Endothelial cell of umbilical vein (primary cell): ENCODE data around the gene SAXO1. TPM values are rescaled to one million over a fixed set of nuclear protein-coding genes. Genes with fewer than 3 reads are reported as not detected.

Experiments
- BruUV-seq: library from RNA; stranded (reverse); fragments of 400-500 nt; replicated peaks from 2 replicates; lab custom pipeline; 2021; lab: Mats Ljungman, UMichigan
- CTCF ChIA-PET: fragments of 300-600, 350-600 bp; sonication (Branson Sonifier 250); formaldehyde crosslinking; loops from one replicate; lab custom pipeline; 2021; ENCODE audit warnings: antibody characterized with exemption, inconsistent platforms; lab: Charles Lee
- POLR2A ChIA-PET: fragments of 300-600, 350-600 bp; sonication (Branson Sonifier 250); formaldehyde crosslinking; loops from one replicate; lab custom pipeline; 2021; ENCODE audit warnings: antibody characterized with exemption, inconsistent platforms; lab: Charles Lee
- DNase-seq: peaks from one replicate; pipeline ENCODE4 v3.0.0-alpha.2; 2011; ENCODE audit warnings: low read depth, low spot score
- FAIRE-seq: peaks from 2 replicates; lab custom pipeline; 2011; peaks lifted over from hg19 to GRCh38; lab: Jason Lieb, UNC
- H2AFZ ChIP-seq: 2 replicates; pipeline ENCODE4 v1.6.0; 2012; ENCODE audit warnings: low read depth, low read length, control low read depth, inconsistent platforms
- H3K27ac ChIP-seq: 2 replicates; pipeline ENCODE4 v1.5.1; 2011; ENCODE audit warnings: low read depth, mild to moderate bottlenecking, control low read depth, low read length, moderate library complexity; ENCODE audit not compliant: insufficient read depth
- H3K27me3 ChIP-seq, 2 experiments: 2 replicates each; pipeline versions ENCODE4 v1.6.0 to v1.6.1; 2011; ENCODE audit warnings: low read length in 2 of 2, mixed read lengths in 1 of 2; ENCODE audit not compliant: control insufficient read depth in 2 of 2, insufficient read depth in 2 of 2
- H3K36me3 ChIP-seq, 2 experiments: 2 replicates in 1 of 2; 3 replicates in 1 of 2; pipeline ENCODE4 v1.5.1; 2011; ENCODE audit warnings: low read length in 2 of 2, mild to moderate bottlenecking in 1 of 2, moderate library complexity in 1 of 2; ENCODE audit not compliant: control insufficient read depth in 2 of 2, insufficient read depth in 2 of 2; ENCODE audit errors: extremely low read depth in 1 of 2
- H3K4me1 ChIP-seq: 3 replicates; pipeline ENCODE4 v1.5.1; 2011; ENCODE audit warnings: mild to moderate bottlenecking, low read length; ENCODE audit not compliant: control insufficient read depth, insufficient read depth; ENCODE audit errors: extremely low read depth
- H3K4me2 ChIP-seq: 2 replicates; pipeline ENCODE4 v1.6.1; 2011; ENCODE audit warnings: low read length, control low read depth, mixed read lengths; ENCODE audit not compliant: insufficient read depth
- H3K4me3 ChIP-seq, 3 experiments: fragments of 200-600 bp in 1 of 3; sonication (generic), shearing (Covaris generic) in 1 of 3; replicated peaks in 1 of 3; 2 replicates each; pipeline ENCODE4 v1.5.1; 2011 to 2016; ENCODE audit warnings: control low read depth in 3 of 3, low read length in 3 of 3, mild to moderate bottlenecking in 2 of 3, inconsistent platforms in 1 of 3, low read depth in 1 of 3, moderate library complexity in 1 of 3; ENCODE audit not compliant: insufficient read depth in 1 of 3
- H3K79me2 ChIP-seq: 2 replicates; pipeline ENCODE4 v1.6.0; 2012; ENCODE audit warnings: low read length, inconsistent platforms; ENCODE audit not compliant: control insufficient read depth, insufficient read depth
- H3K9ac ChIP-seq: replicated peaks from 2 replicates; pipeline ENCODE3; 2011; ENCODE audit warnings: low read length, control low read depth; ENCODE audit not compliant: insufficient read depth; ENCODE audit errors: extremely low read depth
- H3K9me1 ChIP-seq: replicated peaks from 3 replicates; pipeline ENCODE4 v1.6.0; 2011; ENCODE audit warnings: mild to moderate bottlenecking, low read length; ENCODE audit not compliant: control insufficient read depth, insufficient read depth; ENCODE audit errors: extremely low read depth
- H3K9me3 ChIP-seq: replicated peaks from 2 replicates; pipeline ENCODE4 v1.5.1; 2012; ENCODE audit warnings: low read length, inconsistent platforms; ENCODE audit not compliant: control insufficient read depth, insufficient read depth
- H4K20me1 ChIP-seq: replicated peaks from 2 replicates; pipeline ENCODE3; 2011; ENCODE audit warnings: mild to moderate bottlenecking, low read length; ENCODE audit not compliant: control insufficient read depth, insufficient read depth; ENCODE audit errors: extremely low read depth
- EZH2 ChIP-seq: IDR thresholded peaks from 2 replicates; pipeline ENCODE4 v1.6.1; 2012; ENCODE audit warnings: borderline replicate concordance, low read depth, mild to moderate bottlenecking, moderate library complexity, low read length, inconsistent platforms; ENCODE audit not compliant: severe bottlenecking
- FOS ChIP-seq: IDR thresholded peaks from 2 replicates; pipeline ENCODE4 v1.6.1; 2011; ENCODE audit warnings: mild to moderate bottlenecking, low read length, moderate library complexity, borderline replicate concordance; ENCODE audit not compliant: insufficient read depth
- GATA2 ChIP-seq: IDR thresholded peaks from 2 replicates; pipeline ENCODE4 v1.7.0; 2011; ENCODE audit warnings: low read depth, mild to moderate bottlenecking, moderate library complexity, mixed read lengths, low read length; ENCODE audit not compliant: insufficient read length, insufficient read depth
- JUN ChIP-seq: IDR thresholded peaks from 2 replicates; pipeline ENCODE4 v1.6.1; 2011; ENCODE audit warnings: borderline replicate concordance, low read depth; ENCODE audit not compliant: insufficient read length, insufficient read depth
- MYC ChIP-seq: IDR thresholded peaks from one replicate; pipeline ENCODE4 v1.6.1; 2011; ENCODE audit warnings: mild to moderate bottlenecking, low read depth, low read length
- POLR2A ChIP-seq: IDR thresholded peaks from 2 replicates; pipeline ENCODE4 v1.6.1; 2012; ENCODE audit warnings: low read depth, mild to moderate bottlenecking, control low read depth, low read length
- POLR2AphosphoS5 ChIP-seq: IDR thresholded peaks from 2 replicates; pipeline ENCODE4 v1.6.1; 2012; ENCODE audit warnings: low read depth, mild to moderate bottlenecking, control low read depth, low read length, moderate library complexity; ENCODE audit not compliant: insufficient read depth
- dilution Hi-C: fragments of 300-500 bp; cut with MboI; formaldehyde crosslinking; loops from one replicate; pipeline ENCODE4 v1.15.0; 2019; ENCODE audit warnings: low sequenced_read_pairs; ENCODE audit not compliant: extremely low pct_ligation_motif_present
- intact Hi-C: fragments of 100-400 bp; cut with micrococcal nuclease; formaldehyde crosslinking; loops from one replicate; pipeline ENCODE4 v1.10.0; 2022
- polyA plus RNA-seq, 4 experiments: library from polyadenylated mRNA; depleted of rRNA in 3 of 4; stranded (reverse) in 3 of 4; unstranded in 1 of 4; fragments of >200 nt; gene quantifications; 2 replicates each; pipeline versions ENCODE4 v1.2.1 to v1.2.3, GENCODE V29; 2011 to 2012; ENCODE audit warnings: missing spikeins in 1 of 4
- total RNA-seq: library from RNA; stranded (reverse); gene quantifications from 2 replicates; pipeline ENCODE4 v1.2.3, GENCODE V29; 2021
- TF ChIP-seq, protein P1 (sequence below), 2 donors: IDR thresholded peaks; 1 replicate in 1 of 2; 2 replicates in 1 of 2; pipeline ENCODE4 v1.5.1; 2011; ENCODE audit warnings: low read length in 2 of 2, mild to moderate bottlenecking in 2 of 2, moderate library complexity in 2 of 2, control low read depth in 1 of 2, inconsistent platforms in 1 of 2, low read depth in 1 of 2; ENCODE audit not compliant: insufficient read depth in 1 of 2; ENCODE audit errors: extremely low read depth in 1 of 2
- TF ChIP-seq, protein P2 (sequence below): IDR thresholded peaks from 2 replicates; pipeline ENCODE4 v1.6.1; 2011; ENCODE audit not compliant: insufficient read depth, insufficient read length

The SAXO1 gene
- total and polyA plus RNA-seq, 2 donors (not counting 3 experiments of a cell fraction or from before 2014, with no cell fraction given) = not detected

DNA sequence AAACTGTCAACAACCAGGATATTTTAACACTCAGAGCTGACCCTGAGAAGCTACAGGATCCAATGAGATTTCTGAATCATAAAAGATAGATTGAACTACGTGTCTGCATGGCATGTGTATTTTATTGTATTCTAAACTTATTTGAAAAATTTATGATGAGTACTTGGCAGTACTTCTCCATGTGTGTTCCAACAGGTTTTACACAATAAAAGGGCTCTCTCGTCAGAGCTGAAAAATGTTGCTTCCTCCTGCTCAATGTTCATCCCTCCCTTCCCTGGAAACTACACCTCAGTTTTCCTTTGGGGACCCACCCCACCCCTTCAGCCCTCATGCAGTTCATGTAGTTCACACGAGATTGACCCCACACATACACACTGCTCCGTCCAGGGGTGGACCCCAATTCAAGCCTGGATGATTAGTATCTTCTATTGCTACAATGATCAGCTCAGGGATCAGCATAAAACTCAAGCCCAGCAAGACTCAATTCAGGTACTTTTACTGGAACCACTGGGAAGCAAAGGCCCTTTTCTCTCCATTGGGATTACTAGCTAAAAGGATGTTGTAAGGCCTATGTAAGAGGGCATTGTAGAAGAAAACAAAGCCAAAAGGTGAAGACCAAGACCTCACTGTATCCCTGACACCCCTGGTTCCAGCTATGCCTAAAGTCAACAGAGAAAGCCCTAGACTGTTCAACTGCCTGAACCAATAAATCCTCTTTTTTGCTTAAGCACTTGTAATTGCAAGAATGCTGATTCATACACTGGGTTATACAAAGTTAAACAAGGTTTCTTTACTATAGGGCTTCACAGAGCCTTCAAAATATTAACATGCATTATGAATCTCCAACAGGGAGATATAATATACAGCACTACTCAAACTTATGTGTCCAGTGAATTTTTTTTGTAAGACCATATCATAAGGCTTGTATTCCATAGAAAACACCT, 112.6 kb downstream of the SAXO1 start:
- Histone ChIP-seq H3K27me3 (no peaks in the 10 kb centered on the region), H3K36me3 (no peaks in the 10 kb centered on the region), H3K9me1 (no peaks in the 10 kb centered on the region), H2AFZ (no peak overlapping the region), H3K9me3 (no peaks in the 10 kb centered on the region), H3K4me2 (no peak overlapping the region), H3K9ac (no peak overlapping the region), H3K79me2 (no peaks in the 10 kb centered on the region), H3K4me3 (no peak overlapping the region), H3K4me1 (no peaks in the 10 kb centered on the region), H4K20me1 (no peaks in the 10 kb centered on the region), H3K27ac (no peak overlapping the region)
- ChIA-PET POLR2A (no interaction called here), CTCF (interaction anchor here (0.9 kb wide), 1 partner anchor 20 kb away, joined by 4 read pairs; no protein-coding TSS in a partner anchor)
- TF ChIP-seq FOS (no peak), MYC (no peak), EZH2 (no peak), GATA2 (no peak), JUN (no peak), POLR2A (no peak), POLR2AphosphoS5 (no peak)
- TF ChIP-seq, protein P1, sequence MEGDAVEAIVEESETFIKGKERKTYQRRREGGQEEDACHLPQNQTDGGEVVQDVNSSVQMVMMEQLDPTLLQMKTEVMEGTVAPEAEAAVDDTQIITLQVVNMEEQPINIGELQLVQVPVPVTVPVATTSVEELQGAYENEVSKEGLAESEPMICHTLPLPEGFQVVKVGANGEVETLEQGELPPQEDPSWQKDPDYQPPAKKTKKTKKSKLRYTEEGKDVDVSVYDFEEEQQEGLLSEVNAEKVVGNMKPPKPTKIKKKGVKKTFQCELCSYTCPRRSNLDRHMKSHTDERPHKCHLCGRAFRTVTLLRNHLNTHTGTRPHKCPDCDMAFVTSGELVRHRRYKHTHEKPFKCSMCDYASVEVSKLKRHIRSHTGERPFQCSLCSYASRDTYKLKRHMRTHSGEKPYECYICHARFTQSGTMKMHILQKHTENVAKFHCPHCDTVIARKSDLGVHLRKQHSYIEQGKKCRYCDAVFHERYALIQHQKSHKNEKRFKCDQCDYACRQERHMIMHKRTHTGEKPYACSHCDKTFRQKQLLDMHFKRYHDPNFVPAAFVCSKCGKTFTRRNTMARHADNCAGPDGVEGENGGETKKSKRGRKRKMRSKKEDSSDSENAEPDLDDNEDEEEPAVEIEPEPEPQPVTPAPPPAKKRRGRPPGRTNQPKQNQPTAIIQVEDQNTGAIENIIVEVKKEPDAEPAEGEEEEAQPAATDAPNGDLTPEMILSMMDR (IDR thresholded peaks at IDR 0.05; ENCODE audit: extremely low read depth in 1 of 2, insufficient read depth in 1 of 2, low read depth in 1 of 2, low read length in 2 of 2) = no peak
- TF ChIP-seq, protein P2, sequence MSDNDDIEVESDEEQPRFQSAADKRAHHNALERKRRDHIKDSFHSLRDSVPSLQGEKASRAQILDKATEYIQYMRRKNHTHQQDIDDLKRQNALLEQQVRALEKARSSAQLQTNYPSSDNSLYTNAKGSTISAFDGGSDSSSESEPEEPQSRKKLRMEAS = no peak
- FAIRE-seq (no peak), DNase-seq (no peak)
- no TSS peak for BruUV-seq
- dilution Hi-C loops (no loop called here), intact Hi-C loops (no loop called here)
